ENCODE measurements around the gene SCRT2. TPM values are rescaled to one million over a fixed set of nuclear protein-coding genes. Genes with fewer than 3 reads are reported as not detected.

The SCRT2 gene
- total and polyA plus RNA-seq, 4 donors: not detected

DNA sequence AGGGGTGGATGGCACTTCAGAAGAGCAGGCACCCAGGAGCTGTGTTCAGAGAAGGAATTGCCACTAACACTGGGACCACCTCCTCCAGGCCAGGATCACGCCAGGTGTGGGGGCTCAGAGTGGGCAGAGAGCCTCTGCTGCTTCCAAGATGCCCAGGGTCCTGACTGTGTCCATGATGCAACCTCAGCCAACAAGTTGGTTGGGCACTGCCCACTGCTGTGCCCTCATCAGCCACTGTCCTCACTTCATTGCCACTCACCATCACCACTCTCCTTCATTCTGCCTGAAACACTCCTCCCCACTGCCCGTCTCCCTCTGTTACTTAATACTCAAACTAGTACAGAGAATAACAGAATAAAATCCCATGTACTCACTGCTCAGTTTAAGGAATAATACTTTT is 49.0 kb downstream of the SCRT2 start (continued):
- TF ChIP-seq TAF1 (conservative IDR thresholded peaks at IDR 0.05) (no peak), JUND (IDR thresholded peaks at IDR 0.05) (no peak), FOXA1 (IDR thresholded peaks at IDR 0.05) (no peak)
- TF ChIP-seq, protein P1, sequence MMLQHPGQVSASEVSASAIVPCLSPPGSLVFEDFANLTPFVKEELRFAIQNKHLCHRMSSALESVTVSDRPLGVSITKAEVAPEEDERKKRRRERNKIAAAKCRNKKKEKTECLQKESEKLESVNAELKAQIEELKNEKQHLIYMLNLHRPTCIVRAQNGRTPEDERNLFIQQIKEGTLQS (IDR thresholded peaks at IDR 0.05): no peak

DNA sequence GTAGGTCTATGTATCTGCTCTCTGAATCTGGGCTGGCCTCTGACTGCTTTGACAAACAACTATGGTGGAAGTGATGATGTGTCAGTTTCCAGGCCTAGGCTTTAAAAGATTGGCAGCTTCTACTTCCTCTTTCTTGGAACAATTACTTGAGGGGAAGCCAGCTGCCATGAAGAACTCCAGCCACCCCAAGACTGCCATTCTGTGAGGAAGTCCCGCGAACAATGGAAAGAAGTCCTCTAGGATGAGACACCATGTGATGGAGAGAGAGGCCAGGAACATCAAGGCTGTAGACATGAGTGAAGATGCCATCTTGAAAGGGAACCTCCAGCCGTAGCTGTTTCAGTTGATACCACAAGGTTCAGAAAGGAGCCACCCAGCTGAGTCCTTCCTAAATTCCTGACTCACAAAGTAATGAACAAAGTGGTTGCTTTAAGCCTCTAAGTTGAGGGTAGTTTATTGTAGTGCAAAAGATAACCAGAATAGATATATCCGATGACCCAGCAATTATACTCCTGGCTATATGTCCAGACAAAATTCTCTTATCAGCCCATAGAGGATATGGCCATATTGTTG is 50.2 kb downstream of the SCRT2 start:
- 85% methylated on average over 4 of the region's 4 CpGs for WGBS
- Histone ChIP-seq H3K27me3 (ENCODE audit: control insufficient read depth in 4 of 4, insufficient read depth in 4 of 4, low read length in 3 of 4) (no peaks in the 10 kb centered on the region), H3K36me3 (ENCODE audit: control insufficient read depth in 4 of 4, insufficient read depth in 3 of 4, low read depth in 1 of 4, low read length in 3 of 4) (no peaks in the 10 kb centered on the region), H3K27ac (ENCODE audit: low read depth in 1 of 2, low read length in 2 of 2) (no peak overlapping the region), H3K9ac (ENCODE audit: low read depth in 1 of 2, low read length in 2 of 2) (no peak overlapping the region), H3K4me1 (ENCODE audit: control insufficient read depth in 4 of 4, insufficient read depth in 4 of 4, low read length in 3 of 4) (no peaks in the 10 kb centered on the region), H3K9me3 (ENCODE audit: control insufficient read depth in 4 of 4, low read length in 3 of 4) (peaks cover 0 to 2% (median 0%) of the 10 kb centered on the region in 4 donors), H3K4me3 (ENCODE audit: low read depth in 1 of 3, low read length in 3 of 3) (no peak overlapping the region)
- no peak for DNase-seq (ENCODE audit: low spot score)
- no peak for TF ChIP-seq TAF1 (conservative IDR thresholded peaks at IDR 0.05)
- TF ChIP-seq HNF4G (IDR thresholded peaks at IDR 0.05): no peak
- no peak for TF ChIP-seq FOXA2 (IDR thresholded peaks at IDR 0.05)
- TF ChIP-seq FOXA1 (IDR thresholded peaks at IDR 0.05): no peak
- TF ChIP-seq, protein P2, sequence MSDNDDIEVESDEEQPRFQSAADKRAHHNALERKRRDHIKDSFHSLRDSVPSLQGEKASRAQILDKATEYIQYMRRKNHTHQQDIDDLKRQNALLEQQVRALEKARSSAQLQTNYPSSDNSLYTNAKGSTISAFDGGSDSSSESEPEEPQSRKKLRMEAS (IDR thresholded peaks at IDR 0.05): no peak
- TF ChIP-seq JUND (IDR thresholded peaks at IDR 0.05): no peak
- TF ChIP-seq SP1 (IDR thresholded peaks at IDR 0.05): no peak

DNA sequence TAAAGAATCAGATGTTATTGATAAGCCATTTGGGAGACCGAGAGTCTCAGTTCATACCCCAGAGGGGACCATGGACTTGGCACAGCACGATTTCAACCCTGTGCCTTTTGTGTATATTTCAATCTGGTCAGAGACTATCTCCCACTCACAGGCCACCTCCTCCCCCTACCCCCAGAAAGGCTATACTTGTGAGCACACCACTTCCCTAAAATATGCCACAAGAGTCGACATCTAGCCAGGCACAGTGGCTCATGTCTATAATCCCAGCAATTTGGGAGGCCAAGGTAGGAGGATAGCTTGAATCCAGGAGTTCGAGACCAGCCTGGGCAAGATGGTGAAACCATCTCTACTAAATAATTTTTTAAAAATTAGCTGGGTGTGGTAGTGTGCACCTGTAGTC is 51.9 kb downstream of the SCRT2 start:
- TF ChIP-seq RXRA (IDR thresholded peaks at IDR 0.05): no peak
- no peak for TF ChIP-seq JUND (IDR thresholded peaks at IDR 0.05)
- TF ChIP-seq, protein P2 (IDR thresholded peaks at IDR 0.05): no peak
- no peak for TF ChIP-seq HNF4A (conservative IDR thresholded peaks at IDR 0.05)
- no peak for TF ChIP-seq FOXA1 (IDR thresholded peaks at IDR 0.05)
- no peak for TF ChIP-seq EGR1 (IDR thresholded peaks at IDR 0.05; ENCODE audit: low read depth in 2 of 2)
- TF ChIP-seq SP1 (IDR thresholded peaks at IDR 0.05): no peak
- TF ChIP-seq, protein P3, sequence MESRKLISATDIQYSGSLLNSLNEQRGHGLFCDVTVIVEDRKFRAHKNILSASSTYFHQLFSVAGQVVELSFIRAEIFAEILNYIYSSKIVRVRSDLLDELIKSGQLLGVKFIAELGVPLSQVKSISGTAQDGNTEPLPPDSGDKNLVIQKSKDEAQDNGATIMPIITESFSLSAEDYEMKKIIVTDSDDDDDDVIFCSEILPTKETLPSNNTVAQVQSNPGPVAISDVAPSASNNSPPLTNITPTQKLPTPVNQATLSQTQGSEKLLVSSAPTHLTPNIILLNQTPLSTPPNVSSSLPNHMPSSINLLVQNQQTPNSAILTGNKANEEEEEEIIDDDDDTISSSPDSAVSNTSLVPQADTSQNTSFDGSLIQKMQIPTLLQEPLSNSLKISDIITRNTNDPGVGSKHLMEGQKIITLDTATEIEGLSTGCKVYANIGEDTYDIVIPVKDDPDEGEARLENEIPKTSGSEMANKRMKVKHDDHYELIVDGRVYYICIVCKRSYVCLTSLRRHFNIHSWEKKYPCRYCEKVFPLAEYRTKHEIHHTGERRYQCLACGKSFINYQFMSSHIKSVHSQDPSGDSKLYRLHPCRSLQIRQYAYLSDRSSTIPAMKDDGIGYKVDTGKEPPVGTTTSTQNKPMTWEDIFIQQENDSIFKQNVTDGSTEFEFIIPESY (IDR thresholded peaks at IDR 0.05): no peak
- TF ChIP-seq, protein P4, sequence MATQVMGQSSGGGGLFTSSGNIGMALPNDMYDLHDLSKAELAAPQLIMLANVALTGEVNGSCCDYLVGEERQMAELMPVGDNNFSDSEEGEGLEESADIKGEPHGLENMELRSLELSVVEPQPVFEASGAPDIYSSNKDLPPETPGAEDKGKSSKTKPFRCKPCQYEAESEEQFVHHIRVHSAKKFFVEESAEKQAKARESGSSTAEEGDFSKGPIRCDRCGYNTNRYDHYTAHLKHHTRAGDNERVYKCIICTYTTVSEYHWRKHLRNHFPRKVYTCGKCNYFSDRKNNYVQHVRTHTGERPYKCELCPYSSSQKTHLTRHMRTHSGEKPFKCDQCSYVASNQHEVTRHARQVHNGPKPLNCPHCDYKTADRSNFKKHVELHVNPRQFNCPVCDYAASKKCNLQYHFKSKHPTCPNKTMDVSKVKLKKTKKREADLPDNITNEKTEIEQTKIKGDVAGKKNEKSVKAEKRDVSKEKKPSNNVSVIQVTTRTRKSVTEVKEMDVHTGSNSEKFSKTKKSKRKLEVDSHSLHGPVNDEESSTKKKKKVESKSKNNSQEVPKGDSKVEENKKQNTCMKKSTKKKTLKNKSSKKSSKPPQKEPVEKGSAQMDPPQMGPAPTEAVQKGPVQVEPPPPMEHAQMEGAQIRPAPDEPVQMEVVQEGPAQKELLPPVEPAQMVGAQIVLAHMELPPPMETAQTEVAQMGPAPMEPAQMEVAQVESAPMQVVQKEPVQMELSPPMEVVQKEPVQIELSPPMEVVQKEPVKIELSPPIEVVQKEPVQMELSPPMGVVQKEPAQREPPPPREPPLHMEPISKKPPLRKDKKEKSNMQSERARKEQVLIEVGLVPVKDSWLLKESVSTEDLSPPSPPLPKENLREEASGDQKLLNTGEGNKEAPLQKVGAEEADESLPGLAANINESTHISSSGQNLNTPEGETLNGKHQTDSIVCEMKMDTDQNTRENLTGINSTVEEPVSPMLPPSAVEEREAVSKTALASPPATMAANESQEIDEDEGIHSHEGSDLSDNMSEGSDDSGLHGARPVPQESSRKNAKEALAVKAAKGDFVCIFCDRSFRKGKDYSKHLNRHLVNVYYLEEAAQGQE (IDR thresholded peaks at IDR 0.05): no peak
- Histone ChIP-seq H3K9ac (ENCODE audit: low read depth in 1 of 2, low read length in 2 of 2) (no peak overlapping the region), H3K27me3 (ENCODE audit: control insufficient read depth in 4 of 4, insufficient read depth in 4 of 4, low read length in 3 of 4) (no peaks in the 10 kb centered on the region), H3K4me3 (ENCODE audit: low read depth in 1 of 3, low read length in 3 of 3) (no peak overlapping the region), H3K36me3 (ENCODE audit: control insufficient read depth in 4 of 4, insufficient read depth in 3 of 4, low read depth in 1 of 4, low read length in 3 of 4) (no peaks in the 10 kb centered on the region), H3K4me1 (ENCODE audit: control insufficient read depth in 4 of 4, insufficient read depth in 4 of 4, low read length in 3 of 4) (no peaks in the 10 kb centered on the region), H3K9me3 (ENCODE audit: control insufficient read depth in 4 of 4, low read length in 3 of 4) (peaks cover 0 to 3% (median 1%) of the 10 kb centered on the region in 4 donors), H3K27ac (ENCODE audit: low read depth in 1 of 2, low read length in 2 of 2) (no peak overlapping the region)
- WGBS: 63% methylated on average over 4 of the region's 4 CpGs
- no peak for DNase-seq (ENCODE audit: low spot score)

Data from liver (tissue), 9 donors.